Ovary (tissue), 9 donors: ENCODE measurements around the gene SLIT3. TPM values are rescaled to one million over a fixed set of nuclear protein-coding genes. Genes with fewer than 3 reads are reported as not detected.

Experiments
- DNase-seq, 5 donors: peaks; one replicate each; pipeline ENCODE4 v3.0.0-alpha.2; 2019 to 2020
- H3K27ac ChIP-seq, 2 donors: fragments of 200-600 bp; one replicate each; pipeline versions ENCODE4 v1.5.1 to v1.8.0; 2019 to 2022
- H3K27me3 ChIP-seq: fragments of 200-600 bp; one replicate; pipeline ENCODE4 v1.8.0; 2022
- H3K36me3 ChIP-seq: fragments of 200-600 bp; sonication (generic); one replicate; pipeline ENCODE4 v1.5.1; 2019
- H3K4me1 ChIP-seq: one replicate; pipeline ENCODE4 v1.8.1; 2013; ENCODE audit warnings: mild to moderate bottlenecking, moderate library complexity; ENCODE audit not compliant: insufficient read depth
- H3K4me3 ChIP-seq: fragments of 200-600 bp; sonication (generic); one replicate; pipeline ENCODE4 v1.5.1; 2017
- H3K9me3 ChIP-seq, 2 donors: fragments of 200-600 bp in 1 of 2; sonication (generic) in 1 of 2; one replicate each; pipeline versions ENCODE4 v1.5.1 to v1.8.1; 2013 to 2019; ENCODE audit warnings: mild to moderate bottlenecking in 1 of 2, moderate library complexity in 1 of 2
- CTCF ChIP-seq, 3 donors: fragments of 450-650 bp in 2 of 3; fragments of 200-600 bp in 1 of 3; IDR thresholded peaks; one replicate each; pipeline versions ENCODE4 v1.5.1 to v1.8.0; 2016 to 2022; ENCODE audit warnings: antibody characterized with exemption in 3 of 3, mild to moderate bottlenecking in 1 of 3
- EP300 ChIP-seq: sonication (generic); formaldehyde crosslinking; IDR thresholded peaks from one replicate; pipeline ENCODE4 v1.6.1; 2017; ENCODE audit warnings: antibody characterized with exemption
- POLR2A ChIP-seq: fragments of 450-650 bp; IDR thresholded peaks from one replicate; pipeline ENCODE4 v1.6.1; 2017; ENCODE audit warnings: antibody characterized with exemption, mild to moderate bottlenecking, moderate library complexity
- WGBS, 3 donors: extraction: QIAGEN DNeasy Blood & Tissue Kit in 1 of 3; methylation state at CpG; one replicate each; pipeline versions ENCODE4 v1.1.5 to v1.1.7; 2013 to 2017; 5-methylcytosine and 5-hydroxymethylcytosine counted together
- intact Hi-C, 4 donors: fragments of 100-400 bp; cut with DNase I; formaldehyde crosslinking; loops; one replicate each; pipeline versions ENCODE4 v1.11.0 to v1.15.1; 2022 to 2023
- polyA plus RNA-seq, 2 donors: library from polyadenylated mRNA; stranded (reverse); fragments of 200-250 nt in 1 of 2; fragments of 350-450 nt in 1 of 2; fragmentation: Illumina TruSeq in 1 of 2; extraction: RNeasy Lipid Tissue Mini Kit (QIAGEN cat#74804) in 1 of 2; gene quantifications; one replicate each; pipeline ENCODE4 v1.2.3, GENCODE V29; 2013 to 2014
- total RNA-seq, 7 donors: library from RNA; depleted of rRNA in 2 of 7; stranded (reverse); fragments of >200 nt in 2 of 7; fragmentation: NEBNext Ultra II Directional in 3 of 7; extraction: Animal tissue kit (Norgen Biotek cat#: 25700) in 3 of 7; gene quantifications; one replicate each; pipeline versions ENCODE4 v1.1.0 to v1.2.4, GENCODE V29; 2016 to 2023
- donor health status: DM: no; HTN: no; CAD: no; lungs with moderate emphysema.
- donor health status: DM: no; HTN: no; CAD: no.
- donor health status: Bipolar disorder and iron deficiency.
- donor health status: DM: yes; HTN: yes; CAD: no.
- donor health status: DM: no; HTN: no; CAD: no.
- donor health status: DM: yes; HTN: yes; CAD: no.

SLIT3 gene
- total and polyA plus RNA-seq, 9 donors, result 10.3 to 106 (median 24.4) TPM

GRCh38 chr5:169258372-169259000, 42.5 kb downstream of the SLIT3 start:
- intact Hi-C loops, result no loop called here
- no peaks in the 10 kb centered on the region for H3K27me3 ChIP-seq
- 37 to 52% (median 44%) methylated on average over 1 of the region's 1 CpG for WGBS, 3 donors
- H3K27ac ChIP-seq, result no peak overlapping the region
- H3K9me3 ChIP-seq, result no peaks in the 10 kb centered on the region
- H3K36me3 ChIP-seq, result no peaks in the 10 kb centered on the region
- H3K4me1 ChIP-seq, result no peaks in the 10 kb centered on the region
- TF ChIP-seq CTCF (IDR thresholded peaks at IDR 0.05), result no peak
- no peak for DNase-seq
- no peak overlapping the region for H3K4me3 ChIP-seq

DNA sequence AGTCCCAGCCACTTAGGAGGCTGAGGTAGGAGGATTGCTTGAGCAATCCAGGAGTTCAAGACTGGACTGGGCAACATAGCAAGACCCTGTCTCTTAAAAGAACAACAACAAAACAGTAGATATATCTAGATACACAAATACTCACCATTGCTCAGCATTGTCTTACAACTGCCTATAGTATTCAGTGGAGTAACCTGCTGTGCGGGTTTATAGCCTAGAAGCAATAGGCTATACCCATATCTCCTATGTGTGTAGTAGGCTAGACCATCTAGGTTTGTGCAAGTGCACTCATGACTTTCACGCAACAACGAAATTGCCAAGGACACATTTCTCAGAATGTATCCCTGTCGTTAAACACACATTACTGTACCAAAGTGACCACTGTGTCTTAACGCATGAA, 44.7 kb downstream of the SLIT3 start:
- intact Hi-C loops, result no loop called here
- WGBS, 3 donors, result 85 to 96% (median 93%) methylated on average over 5 of the region's 5 CpGs
- H3K9me3 ChIP-seq, result no peaks in the 10 kb centered on the region

DNA sequence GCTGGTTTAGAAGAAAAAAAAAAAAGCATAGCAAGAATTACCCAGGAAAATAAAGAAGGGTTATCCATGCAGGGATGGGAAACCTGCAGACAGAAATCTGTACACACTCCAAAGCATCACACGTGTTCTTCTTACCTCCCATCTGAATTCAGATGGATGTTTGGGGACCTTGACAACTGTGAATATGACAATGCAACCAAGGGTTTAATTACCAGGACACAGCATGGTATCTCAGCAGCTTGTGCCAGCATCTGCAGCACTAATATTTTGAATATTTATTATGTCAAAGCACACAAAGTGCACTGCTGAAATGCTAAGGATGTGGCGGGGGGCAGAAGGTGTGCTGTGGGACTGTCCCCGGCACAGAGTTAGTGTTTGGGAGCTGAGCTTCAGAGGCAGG, 47.9 kb downstream of the SLIT3 start:
- intact Hi-C loops, result no loop called here
- 78 to 92% (median 82%) methylated on average over 3 of the region's 3 CpGs for WGBS, 3 donors

More for the DNA sequence above, 44.7 kb downstream of the SLIT3 start:
- Histone ChIP-seq H3K27ac (no peak overlapping the region), H3K4me3 (no peak overlapping the region), H3K36me3 (no peaks in the 10 kb centered on the region), H3K27me3 (no peaks in the 10 kb centered on the region), H3K4me1 (no peaks in the 10 kb centered on the region)
- TF ChIP-seq POLR2A (no peak), EP300 (no peak), CTCF (IDR thresholded peaks at IDR 0.05) (no peak)
- DNase-seq, result no peak

GRCh38 chr5:169251333-169252084, 49.4 kb downstream of the SLIT3 start:
- H3K27me3 ChIP-seq, result no peaks in the 10 kb centered on the region
- 84 to 88% (median 88%) methylated on average over 8 of the region's 8 CpGs for WGBS, 3 donors
- H3K4me1 ChIP-seq, result no peaks in the 10 kb centered on the region
- H3K4me3 ChIP-seq, result no peak overlapping the region
- intact Hi-C loops, result no loop called here
- no peaks in the 10 kb centered on the region for H3K9me3 ChIP-seq
- no peak for TF ChIP-seq POLR2A
- no peaks in the 10 kb centered on the region for H3K36me3 ChIP-seq
- no peak overlapping the region for H3K27ac ChIP-seq
- DNase-seq, result no peak

More for the DNA sequence above, 47.9 kb downstream of the SLIT3 start:
- no peak for DNase-seq
- TF ChIP-seq EP300 (no peak), POLR2A (no peak), CTCF (IDR thresholded peaks at IDR 0.05) (no peak)
- H3K27me3 ChIP-seq, result no peaks in the 10 kb centered on the region
- no peaks in the 10 kb centered on the region for H3K4me1 ChIP-seq
- no peak overlapping the region for H3K4me3 ChIP-seq
- H3K36me3 ChIP-seq, result no peaks in the 10 kb centered on the region
- no peaks in the 10 kb centered on the region for H3K9me3 ChIP-seq
- H3K27ac ChIP-seq, result no peak overlapping the region

DNA sequence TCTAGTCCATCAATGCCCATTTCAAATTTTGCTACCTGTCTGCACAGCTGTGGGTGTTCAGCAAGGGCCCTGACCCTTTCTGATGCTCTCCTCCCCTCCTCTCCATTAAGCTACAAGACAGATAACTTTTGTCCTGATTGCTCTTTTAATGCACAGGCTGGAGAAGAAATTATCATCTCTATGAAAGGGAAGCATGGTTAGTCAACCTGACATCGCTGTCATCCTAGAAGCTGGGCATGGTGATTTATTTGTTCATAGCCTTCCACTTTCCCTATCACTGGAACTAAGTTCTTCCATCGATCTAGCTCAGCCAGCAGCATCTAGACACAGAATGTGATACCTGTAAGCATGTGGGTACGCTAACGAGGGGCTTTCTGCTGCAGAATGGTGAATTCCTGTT, 50.1 kb downstream of the SLIT3 start:
- WGBS, 3 donors, result 77 to 83% (median 78%) methylated on average over 4 of the region's 4 CpGs
- intact Hi-C loops, result no loop called here
- H3K4me3 ChIP-seq, result no peak overlapping the region
- H3K4me1 ChIP-seq, result no peaks in the 10 kb centered on the region
- no peaks in the 10 kb centered on the region for H3K27me3 ChIP-seq
- H3K27ac ChIP-seq, result no peak overlapping the region
- no peaks in the 10 kb centered on the region for H3K36me3 ChIP-seq
- no peak for TF ChIP-seq CTCF (IDR thresholded peaks at IDR 0.05)
- TF ChIP-seq POLR2A, result no peak
- no peak for TF ChIP-seq EP300
- no peak for DNase-seq
- no peaks in the 10 kb centered on the region for H3K9me3 ChIP-seq
